K562 (cell line): ENCODE measurements around the gene CSF1R.

Experiments
- E2F6 ChIP-seq, 2 experiments: IDR thresholded peaks; 2 replicates each; pipeline ENCODE4 v1.6.1; 2011; ENCODE audit warnings: borderline replicate concordance in 1 of 2, control low read depth in 1 of 2, low read depth in 1 of 2, low read length in 1 of 2, mild to moderate bottlenecking in 1 of 2, mixed read lengths in 1 of 2, moderate library complexity in 1 of 2; ENCODE audit not compliant: insufficient read depth in 1 of 2, insufficient read length in 1 of 2, poor library complexity in 1 of 2, severe bottlenecking in 1 of 2; ENCODE audit errors: extremely low read depth in 1 of 2
- EP300 ChIP-seq: IDR thresholded peaks from 2 replicates; pipeline ENCODE4 v1.6.1; 2012; ENCODE audit warnings: low read length, improper control_type of control experiment
- HEY1 ChIP-seq: fragments of 250-450 bp; sonication (Bioruptor Pico); IDR thresholded peaks from 2 replicates; pipeline ENCODE4 v1.5.0; 2020; ENCODE audit warnings: mild to moderate bottlenecking, moderate library complexity, borderline replicate concordance
- IRF1 ChIP-seq: sonication (generic); formaldehyde crosslinking; IDR thresholded peaks from 2 replicates; pipeline ENCODE4 v1.8.0; 2022; ENCODE audit warnings: missing genetic modification reagents, mild to moderate bottlenecking, borderline replicate concordance
- POLR2AphosphoS5 ChIP-seq: IDR thresholded peaks from 2 replicates; pipeline ENCODE4 v1.6.1; 2011; ENCODE audit warnings: mild to moderate bottlenecking, low read depth, low read length, moderate library complexity; ENCODE audit not compliant: control insufficient read depth, insufficient read depth
- SP2 ChIP-seq: IDR thresholded peaks from 2 replicates; pipeline ENCODE4 v1.6.1; 2011; ENCODE audit warnings: mild to moderate bottlenecking, low read depth, low read length, moderate library complexity; ENCODE audit not compliant: poor library complexity, severe bottlenecking; ENCODE audit errors: extremely low read depth
- TGIF2 ChIP-seq: sonication (generic); formaldehyde crosslinking; IDR thresholded peaks from 2 replicates; pipeline ENCODE4 v1.8.1; 2022; ENCODE audit warnings: mild to moderate bottlenecking, missing genetic modification reagents, moderate library complexity
- ZKSCAN8 ChIP-seq: fragments of 200-800 bp; sonication (Bioruptor generic); IDR thresholded peaks from 2 replicates; pipeline ENCODE4 v1.6.1; 2016; ENCODE audit warnings: missing genetic modification characterization, missing compliant biosample characterization
- ZNF318 ChIP-seq, 2 experiments: fragments of 450-650 bp; IDR thresholded peaks; 2 replicates each; pipeline ENCODE4 v1.6.1; 2016; ENCODE audit warnings: mild to moderate bottlenecking in 2 of 2, borderline replicate concordance in 1 of 2, low read depth in 1 of 2, moderate library complexity in 1 of 2

DNA sequence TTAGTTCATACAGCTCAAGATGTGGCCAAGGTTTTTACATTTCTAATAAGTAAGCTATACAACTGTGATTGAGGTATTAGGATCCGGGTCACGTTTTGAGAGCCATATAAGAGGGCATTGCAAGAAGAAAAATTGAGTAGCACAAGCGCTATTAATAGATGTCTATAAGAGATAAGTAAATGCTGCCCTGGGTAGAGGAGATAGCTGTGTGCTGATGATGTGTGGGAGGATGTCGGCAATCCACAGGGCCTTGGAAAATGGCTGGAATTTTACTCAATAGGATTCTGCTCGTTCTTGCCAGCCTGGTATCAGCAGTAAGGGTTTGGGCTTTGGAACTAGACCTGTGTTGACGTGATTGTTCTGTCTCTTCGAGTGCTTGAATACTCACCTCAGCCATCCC is 41.6 kb downstream of the CSF1R start:
- TF ChIP-seq POLR2AphosphoS5, result no peak
- TF ChIP-seq E2F6 (IDR thresholded peaks at IDR 0.05; ENCODE audit: borderline replicate concordance in 1 of 2, extremely low read depth in 1 of 2, insufficient read depth in 1 of 2, insufficient read length in 1 of 2, low read depth in 1 of 2, low read length in 1 of 2, poor library complexity in 1 of 2, severe bottlenecking in 1 of 2), result no peak
- TF ChIP-seq IRF1 (CRISPR knock-in tag), result no peak
- no peak for TF ChIP-seq SP2
- TF ChIP-seq TGIF2, result no peak
- no peak for TF ChIP-seq HEY1 (CRISPR knock-in tag)
- no peak for TF ChIP-seq ZNF318 (IDR thresholded peaks at IDR 0.05; ENCODE audit: borderline replicate concordance in 1 of 2, low read depth in 1 of 2)
- TF ChIP-seq EP300, result no peak
- TF ChIP-seq ZKSCAN8 (CRISPR knock-in tag), result no peak
